HEK293 (cell line): ENCODE results near the gene NUP210.

Source experiments
- CTCF ChIA-PET: fragments of 350-600 bp; formaldehyde crosslinking; extraction: SDS; loops from one replicate; lab custom pipeline; 2021; ENCODE audit warnings: antibody characterized with exemption; lab: Yijun Ruan, JAX
- POLR2A ChIA-PET: fragments of 300-600 bp; formaldehyde crosslinking; extraction: SDS; loops from one replicate; lab custom pipeline; 2020; ENCODE audit warnings: antibody characterized with exemption, inconsistent platforms; lab: Yijun Ruan, JAX
- H3K27ac ChIP-seq: fragments of 200-500 bp; sonication (Bioruptor generic); 2 replicates; pipeline ENCODE4 v1.5.1; 2014; ENCODE audit warnings: low read depth, low read length, control low read depth, inconsistent platforms; ENCODE audit errors: extremely low read depth
- H3K36me3 ChIP-seq, 2 experiments: fragments of 200-500 bp in 1 of 2; sonication (Bioruptor generic) in 1 of 2; 1 replicate in 1 of 2; 2 replicates in 1 of 2; pipeline ENCODE4 v1.5.1; 2014 to 2017; ENCODE audit warnings: inconsistent platforms in 2 of 2, low read length in 2 of 2; ENCODE audit not compliant: control insufficient read depth in 2 of 2, insufficient read depth in 1 of 2
- H3K4me1 ChIP-seq: fragments of 200-500 bp; sonication (Bioruptor generic); 2 replicates; pipeline ENCODE4 v1.5.1; 2014; ENCODE audit warnings: mild to moderate bottlenecking, low read length, inconsistent platforms; ENCODE audit not compliant: control insufficient read depth, insufficient read depth
- H3K4me3 ChIP-seq: 2 replicates; pipeline ENCODE4 v1.5.1; 2011; ENCODE audit warnings: low read depth, mild to moderate bottlenecking, control low read depth, low read length, moderate library complexity
- H3K9me3 ChIP-seq: fragments of 200-500 bp; sonication (Bioruptor generic); 2 replicates; pipeline ENCODE4 v1.5.1; 2014; ENCODE audit warnings: low read depth, low read length, inconsistent platforms; ENCODE audit not compliant: control insufficient read depth, insufficient read depth
- ATF2 ChIP-seq: fragments of 450-650 bp; formaldehyde crosslinking; IDR thresholded peaks from 2 replicates; pipeline ENCODE4 v1.5.1; 2016; ENCODE audit warnings: missing biosample characterization, missing genetic modification characterization, low read depth
- INSM2 ChIP-seq: fragments of 450-650 bp; formaldehyde crosslinking; IDR thresholded peaks from 2 replicates; pipeline ENCODE4 v1.5.1; 2016; ENCODE audit warnings: missing biosample characterization, missing genetic modification characterization
- SP2 ChIP-seq: fragments of 450-650 bp; formaldehyde crosslinking; IDR thresholded peaks from 2 replicates; pipeline ENCODE4 v1.5.1; 2016; ENCODE audit warnings: missing biosample characterization, missing genetic modification characterization
- ZNF202 ChIP-seq: fragments of 450-650 bp; formaldehyde crosslinking; IDR thresholded peaks from 2 replicates; pipeline ENCODE4 v1.5.1; 2016; ENCODE audit warnings: missing biosample characterization, missing genetic modification characterization, borderline replicate concordance
- ZNF239 ChIP-seq: fragments of 450-650 bp; formaldehyde crosslinking; IDR thresholded peaks from 2 replicates; pipeline ENCODE4 v1.5.1; 2016; ENCODE audit warnings: missing biosample characterization, missing genetic modification characterization
- ZNF292 ChIP-seq: fragments of 450-650 bp; formaldehyde crosslinking; IDR thresholded peaks from 2 replicates; pipeline ENCODE4 v1.5.1; 2016; ENCODE audit warnings: low read depth, missing biosample characterization, missing genetic modification characterization, borderline replicate concordance
- ZNF366 ChIP-seq: fragments of 450-650 bp; formaldehyde crosslinking; conservative IDR thresholded peaks from 2 replicates; pipeline ENCODE4 v1.5.1; 2016; ENCODE audit warnings: missing biosample characterization, missing genetic modification characterization
- ZNF416 ChIP-seq: fragments of 450-650 bp; formaldehyde crosslinking; IDR thresholded peaks from 2 replicates; pipeline ENCODE4 v1.5.1; 2016; ENCODE audit warnings: missing biosample characterization, missing genetic modification characterization
- ZNF433 ChIP-seq: fragments of 450-650 bp; formaldehyde crosslinking; IDR thresholded peaks from 2 replicates; pipeline ENCODE4 v1.5.1; 2016; ENCODE audit warnings: missing biosample characterization, missing genetic modification characterization, low read depth
- ZNF521 ChIP-seq: fragments of 450-650 bp; formaldehyde crosslinking; IDR thresholded peaks from 2 replicates; pipeline ENCODE4 v1.5.1; 2017; ENCODE audit warnings: missing biosample characterization, mild to moderate bottlenecking, missing genetic modification characterization
- ZNF530 ChIP-seq: fragments of 450-650 bp; formaldehyde crosslinking; IDR thresholded peaks from 2 replicates; pipeline ENCODE4 v1.5.1; 2016; ENCODE audit warnings: low read depth, missing biosample characterization, missing genetic modification characterization
- ZNF585B ChIP-seq: fragments of 450-650 bp; formaldehyde crosslinking; IDR thresholded peaks from 2 replicates; pipeline ENCODE4 v1.5.1; 2016; ENCODE audit warnings: missing biosample characterization, missing genetic modification characterization
- ZNF626 ChIP-seq: fragments of 450-650 bp; sonication (Bioruptor Pico); formaldehyde crosslinking; IDR thresholded peaks from 2 replicates; pipeline ENCODE4 v1.5.1; 2018; ENCODE audit warnings: missing biosample characterization, missing genetic modification characterization, inconsistent platforms
- ZNF776 ChIP-seq: fragments of 450-650 bp; formaldehyde crosslinking; IDR thresholded peaks from 2 replicates; pipeline ENCODE4 v1.5.0; 2017; ENCODE audit warnings: missing biosample characterization, missing genetic modification characterization, borderline replicate concordance
- ZXDB ChIP-seq: fragments of 450-650 bp; formaldehyde crosslinking; IDR thresholded peaks from 2 replicates; pipeline ENCODE4 v1.5.1; 2016; ENCODE audit warnings: missing biosample characterization, missing genetic modification characterization
- TF ChIP-seq, protein P1 (sequence below): sonication (generic); formaldehyde crosslinking; IDR thresholded peaks from 2 replicates; pipeline ENCODE4 v1.8.1; 2022; ENCODE audit warnings: mild to moderate bottlenecking, moderate library complexity, missing genetic modification reagents
- TF ChIP-seq, protein P2 (sequence below): fragments of 450-650 bp; formaldehyde crosslinking; conservative IDR thresholded peaks from 2 replicates; pipeline ENCODE4 v1.5.1; 2016; ENCODE audit warnings: low read depth, missing biosample characterization, missing genetic modification characterization
- TF ChIP-seq, protein P3 (sequence below): fragments of 450-650 bp; formaldehyde crosslinking; IDR thresholded peaks from 2 replicates; pipeline ENCODE4 v1.5.1; 2017; ENCODE audit warnings: missing biosample characterization, mild to moderate bottlenecking, missing genetic modification characterization, moderate library complexity

NUP210 gene

GRCh38 chr3:13385373-13385965 lies 34.7 kb downstream of the NUP210 start (continued):
- TF ChIP-seq ATF2, result no peak
- no peak for TF ChIP-seq ZNF585B (tag by site-specific recombination)
- TF ChIP-seq ZNF292 (tag by site-specific recombination), result no peak
- no peak for TF ChIP-seq ZNF530
- no peak for TF ChIP-seq ZNF202 (tag by site-specific recombination)
- TF ChIP-seq, protein P1, sequence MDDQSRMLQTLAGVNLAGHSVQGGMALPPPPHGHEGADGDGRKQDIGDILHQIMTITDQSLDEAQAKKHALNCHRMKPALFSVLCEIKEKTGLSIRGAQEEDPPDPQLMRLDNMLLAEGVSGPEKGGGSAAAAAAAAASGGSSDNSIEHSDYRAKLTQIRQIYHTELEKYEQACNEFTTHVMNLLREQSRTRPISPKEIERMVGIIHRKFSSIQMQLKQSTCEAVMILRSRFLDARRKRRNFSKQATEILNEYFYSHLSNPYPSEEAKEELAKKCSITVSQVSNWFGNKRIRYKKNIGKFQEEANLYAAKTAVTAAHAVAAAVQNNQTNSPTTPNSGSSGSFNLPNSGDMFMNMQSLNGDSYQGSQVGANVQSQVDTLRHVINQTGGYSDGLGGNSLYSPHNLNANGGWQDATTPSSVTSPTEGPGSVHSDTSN, result no peak
- TF ChIP-seq ZNF626 (tag by site-specific recombination), result no peak

GRCh38 chr3:13380971-13381370 lies 39.2 kb downstream of the NUP210 start:
- no peak for TF ChIP-seq ZXDB (tag by site-specific recombination)
- TF ChIP-seq ZNF239 (tag by site-specific recombination), result no peak
- ChIA-PET CTCF (interaction anchor here (0.7 to 1.2 kb wide), 2 partner anchors 72 to 115 kb away, joined by 3 to 4 read pairs; no protein-coding TSS in a partner anchor), POLR2A (no interaction called here)
- no peaks in the 10 kb centered on the region for H3K4me1 ChIP-seq
- H3K9me3 ChIP-seq, result no peaks in the 10 kb centered on the region
- peaks cover 29 to 93% of the 10 kb centered on the region in 2 experiments for H3K36me3 ChIP-seq
- H3K4me3 ChIP-seq, result no peak overlapping the region
- no peak overlapping the region for H3K27ac ChIP-seq

GRCh38 chr3:13379201-13379830 lies 40.8 kb downstream of the NUP210 start:
- ChIA-PET CTCF (interaction anchor here (0.6 kb wide), 1 partner anchor 715 kb away, joined by 3 read pairs; no protein-coding TSS in a partner anchor), POLR2A (no interaction called here)
- Histone ChIP-seq H3K27ac (no peak overlapping the region), H3K4me1 (no peaks in the 10 kb centered on the region), H3K9me3 (no peaks in the 10 kb centered on the region), H3K36me3 (peaks cover 21 to 93% of the 10 kb centered on the region in 2 experiments), H3K4me3 (no peak overlapping the region)
- TF ChIP-seq ZNF776 (tag by site-specific recombination) (no peak), INSM2 (tag by site-specific recombination) (no peak), ZNF366 (tag by site-specific recombination) (no peak), ZNF521 (no peak), SP2 (tag by site-specific recombination) (no peak), ZXDB (tag by site-specific recombination) (no peak), ZNF416 (tag by site-specific recombination) (no peak), ZNF433 (tag by site-specific recombination) (no peak)
- TF ChIP-seq, protein P2, sequence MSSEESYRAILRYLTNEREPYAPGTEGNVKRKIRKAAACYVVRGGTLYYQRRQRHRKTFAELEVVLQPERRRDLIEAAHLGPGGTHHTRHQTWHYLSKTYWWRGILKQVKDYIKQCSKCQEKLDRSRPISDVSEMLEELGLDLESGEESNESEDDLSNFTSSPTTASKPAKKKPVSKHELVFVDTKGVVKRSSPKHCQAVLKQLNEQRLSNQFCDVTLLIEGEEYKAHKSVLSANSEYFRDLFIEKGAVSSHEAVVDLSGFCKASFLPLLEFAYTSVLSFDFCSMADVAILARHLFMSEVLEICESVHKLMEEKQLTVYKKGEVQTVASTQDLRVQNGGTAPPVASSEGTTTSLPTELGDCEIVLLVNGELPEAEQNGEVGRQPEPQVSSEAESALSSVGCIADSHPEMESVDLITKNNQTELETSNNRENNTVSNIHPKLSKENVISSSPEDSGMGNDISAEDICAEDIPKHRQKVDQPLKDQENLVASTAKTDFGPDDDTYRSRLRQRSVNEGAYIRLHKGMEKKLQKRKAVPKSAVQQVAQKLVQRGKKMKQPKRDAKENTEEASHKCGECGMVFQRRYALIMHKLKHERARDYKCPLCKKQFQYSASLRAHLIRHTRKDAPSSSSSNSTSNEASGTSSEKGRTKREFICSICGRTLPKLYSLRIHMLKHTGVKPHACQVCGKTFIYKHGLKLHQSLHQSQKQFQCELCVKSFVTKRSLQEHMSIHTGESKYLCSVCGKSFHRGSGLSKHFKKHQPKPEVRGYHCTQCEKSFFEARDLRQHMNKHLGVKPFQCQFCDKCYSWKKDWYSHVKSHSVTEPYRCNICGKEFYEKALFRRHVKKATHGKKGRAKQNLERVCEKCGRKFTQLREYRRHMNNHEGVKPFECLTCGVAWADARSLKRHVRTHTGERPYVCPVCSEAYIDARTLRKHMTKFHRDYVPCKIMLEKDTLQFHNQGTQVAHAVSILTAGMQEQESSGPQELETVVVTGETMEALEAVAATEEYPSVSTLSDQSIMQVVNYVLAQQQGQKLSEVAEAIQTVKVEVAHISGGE, result no peak
- TF ChIP-seq, protein P3, sequence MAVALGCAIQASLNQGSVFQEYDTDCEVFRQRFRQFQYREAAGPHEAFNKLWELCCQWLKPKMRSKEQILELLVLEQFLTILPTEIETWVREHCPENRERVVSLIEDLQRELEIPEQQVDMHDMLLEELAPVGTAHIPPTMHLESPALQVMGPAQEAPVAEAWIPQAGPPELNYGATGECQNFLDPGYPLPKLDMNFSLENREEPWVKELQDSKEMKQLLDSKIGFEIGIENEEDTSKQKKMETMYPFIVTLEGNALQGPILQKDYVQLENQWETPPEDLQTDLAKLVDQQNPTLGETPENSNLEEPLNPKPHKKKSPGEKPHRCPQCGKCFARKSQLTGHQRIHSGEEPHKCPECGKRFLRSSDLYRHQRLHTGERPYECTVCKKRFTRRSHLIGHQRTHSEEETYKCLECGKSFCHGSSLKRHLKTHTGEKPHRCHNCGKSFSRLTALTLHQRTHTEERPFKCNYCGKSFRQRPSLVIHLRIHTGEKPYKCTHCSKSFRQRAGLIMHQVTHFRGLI, result no peak
